Activated T-helper 17 cell treated with anti-CD3 and anti-CD28 coated beads, Interleukin-2, amount 50 U/mL, for 72 hours (primary cell): ENCODE measurements around the gene EMP2. TPM values are rescaled to one million over a fixed set of nuclear protein-coding genes. Genes with fewer than 3 reads are reported as not detected.

Experiments
- ATAC-seq: fragments of 150-1000 bp; cut with Tn5 transposase; replicated peaks from 2 replicates; pipeline ENCODE4 v1.10.0; 2021; ENCODE audit warnings: mild to moderate bottlenecking, moderate library complexity
- H3K27ac Mint-ChIP-seq: one replicate; pipeline ENCODE4 v1.8.0; 2022; ENCODE audit warnings: mixed read lengths
- H3K27me3 Mint-ChIP-seq: one replicate; pipeline ENCODE4 v1.8.0; 2022; ENCODE audit warnings: mixed read lengths
- H3K36me3 Mint-ChIP-seq: one replicate; pipeline ENCODE4 v1.8.0; 2022; ENCODE audit warnings: low read depth, mild to moderate bottlenecking, mixed read lengths
- H3K4me1 Mint-ChIP-seq: one replicate; pipeline ENCODE4 v1.8.0; 2022; ENCODE audit warnings: mixed read lengths
- H3K4me3 Mint-ChIP-seq: one replicate; pipeline ENCODE4 v1.8.0; 2022; ENCODE audit warnings: mild to moderate bottlenecking, mixed read lengths
- H3K9me3 Mint-ChIP-seq: one replicate; pipeline ENCODE4 v1.8.0; 2022; ENCODE audit warnings: mixed read lengths
- total RNA-seq, 2 donors: library from RNA; stranded (reverse); gene quantifications; one replicate each; pipeline ENCODE4 v1.2.3, GENCODE V29; 2022

Gene EMP2
- total RNA-seq, 2 donors from 2014 or later, result 0.15 to 0.16 TPM

GRCh38 chr16:10558746-10559641 is 21.4 kb downstream of the EMP2 start:
- Mint-ChIP-seq H3K9me3 (peaks cover 9% of the 10 kb centered on the region), H3K27ac (no peak overlapping the region), H3K4me1 (no peaks in the 10 kb centered on the region), H3K36me3 (no peaks in the 10 kb centered on the region), H3K4me3 (no peak overlapping the region), H3K27me3 (peaks cover 33% of the 10 kb centered on the region)
- ATAC-seq, result no peak

- Mint-ChIP-seq H3K36me3 (no peaks in the 10 kb centered on the region), H3K4me1 (peaks cover 2% of the 10 kb centered on the region), H3K27ac (no peak overlapping the region), H3K9me3 (peaks cover 9% of the 10 kb centered on the region), H3K27me3 (peaks cover 31% of the 10 kb centered on the region), H3K4me3 (no peak overlapping the region)
- ATAC-seq, result no peak
These were observed 22.1 kb downstream of the EMP2 start for GRCh38 chr16:10558305-10558704.

- Mint-ChIP-seq H3K27me3 (peaks cover 32% of the 10 kb centered on the region), H3K4me1 (peaks cover 8% of the 10 kb centered on the region), H3K4me3 (no peak overlapping the region), H3K9me3 (peaks cover 9% of the 10 kb centered on the region), H3K36me3 (no peaks in the 10 kb centered on the region), H3K27ac (no peak overlapping the region)
- ATAC-seq, result no peak
These were observed 22.6 kb downstream of the EMP2 start for GRCh38 chr16:10557750-10558149.

GRCh38 chr16:10556236-10556635 is 24.2 kb downstream of the EMP2 start:
- H3K27ac Mint-ChIP-seq, result no peak overlapping the region
- no peaks in the 10 kb centered on the region for H3K9me3 Mint-ChIP-seq
- no peak for ATAC-seq
- H3K36me3 Mint-ChIP-seq, result no peaks in the 10 kb centered on the region
- peaks cover 24% of the 10 kb centered on the region for H3K27me3 Mint-ChIP-seq
- no peak overlapping the region for H3K4me3 Mint-ChIP-seq
- H3K4me1 Mint-ChIP-seq, result peaks cover 11% of the 10 kb centered on the region

- peaks cover 17% of the 10 kb centered on the region for H3K27me3 Mint-ChIP-seq
- no peaks in the 10 kb centered on the region for H3K36me3 Mint-ChIP-seq
- no peak overlapping the region for H3K27ac Mint-ChIP-seq
- peaks cover 11% of the 10 kb centered on the region for H3K4me1 Mint-ChIP-seq
- ATAC-seq, result no peak
- H3K9me3 Mint-ChIP-seq, result no peaks in the 10 kb centered on the region
- H3K4me3 Mint-ChIP-seq, result no peak overlapping the region
These were observed 25.8 kb downstream of the EMP2 start for GRCh38 chr16:10554569-10554968.

- H3K27me3 Mint-ChIP-seq, result peaks cover 17% of the 10 kb centered on the region
- H3K36me3 Mint-ChIP-seq, result no peaks in the 10 kb centered on the region
- peaks cover 6% of the 10 kb centered on the region for H3K9me3 Mint-ChIP-seq
- H3K4me1 Mint-ChIP-seq, result peaks cover 11% of the 10 kb centered on the region
- H3K4me3 Mint-ChIP-seq, result peak overlapping the region; percentile 76
- peak; percentile 96 for ATAC-seq
- peak overlapping the region; percentile 70 for H3K27ac Mint-ChIP-seq
These were observed 27.4 kb downstream of the EMP2 start for GRCh38 chr16:10552998-10553491.

GRCh38 chr16:10552281-10552680 is 28.1 kb downstream of the EMP2 start:
- ATAC-seq, result no peak
- peaks cover 6% of the 10 kb centered on the region for H3K9me3 Mint-ChIP-seq
- H3K4me3 Mint-ChIP-seq, result peak overlapping the region; percentile 76
- H3K4me1 Mint-ChIP-seq, result peaks cover 11% of the 10 kb centered on the region
- no peaks in the 10 kb centered on the region for H3K36me3 Mint-ChIP-seq
- H3K27ac Mint-ChIP-seq, result peak overlapping the region; percentile 70
- peaks cover 19% of the 10 kb centered on the region for H3K27me3 Mint-ChIP-seq

- H3K27me3 Mint-ChIP-seq, result peaks cover 20% of the 10 kb centered on the region
- H3K4me1 Mint-ChIP-seq, result peaks cover 11% of the 10 kb centered on the region
- H3K9me3 Mint-ChIP-seq, result peaks cover 6% of the 10 kb centered on the region
- H3K4me3 Mint-ChIP-seq, result no peak overlapping the region
- ATAC-seq, result no peak
- H3K36me3 Mint-ChIP-seq, result no peaks in the 10 kb centered on the region
- no peak overlapping the region for H3K27ac Mint-ChIP-seq
These were observed 28.5 kb downstream of the EMP2 start for GRCh38 chr16:10551881-10552280.

- Mint-ChIP-seq H3K27me3 (peaks cover 17% of the 10 kb centered on the region), H3K36me3 (no peaks in the 10 kb centered on the region), H3K4me3 (no peak overlapping the region), H3K4me1 (peaks cover 9% of the 10 kb centered on the region), H3K27ac (no peak overlapping the region), H3K9me3 (peaks cover 6% of the 10 kb centered on the region)
- no peak for ATAC-seq
These were observed 32.0 kb downstream of the EMP2 start for GRCh38 chr16:10548404-10548803.

GRCh38 chr16:10547708-10548107 is 32.7 kb downstream of the EMP2 start:
- Mint-ChIP-seq H3K36me3 (no peaks in the 10 kb centered on the region), H3K9me3 (peaks cover 6% of the 10 kb centered on the region), H3K4me1 (peaks cover 2% of the 10 kb centered on the region), H3K27ac (no peak overlapping the region), H3K4me3 (no peak overlapping the region), H3K27me3 (peaks cover 14% of the 10 kb centered on the region)
- ATAC-seq, result no peak

- no peak for ATAC-seq
- Mint-ChIP-seq H3K4me3 (no peak overlapping the region), H3K27me3 (peaks cover 11% of the 10 kb centered on the region), H3K36me3 (no peaks in the 10 kb centered on the region), H3K4me1 (no peaks in the 10 kb centered on the region), H3K27ac (no peak overlapping the region), H3K9me3 (no peaks in the 10 kb centered on the region)
These were observed 37.0 kb downstream of the EMP2 start for GRCh38 chr16:10543231-10543977.

- ATAC-seq, result no peak
- H3K4me3 Mint-ChIP-seq, result no peak overlapping the region
- no peaks in the 10 kb centered on the region for H3K36me3 Mint-ChIP-seq
- H3K27ac Mint-ChIP-seq, result no peak overlapping the region
- peaks cover 16% of the 10 kb centered on the region for H3K27me3 Mint-ChIP-seq
- H3K9me3 Mint-ChIP-seq, result no peaks in the 10 kb centered on the region
- H3K4me1 Mint-ChIP-seq, result peaks cover 7% of the 10 kb centered on the region
These were observed 39.0 kb downstream of the EMP2 start for GRCh38 chr16:10541366-10541765.

- Mint-ChIP-seq H3K36me3 (no peaks in the 10 kb centered on the region), H3K27ac (no peak overlapping the region), H3K27me3 (peaks cover 10% of the 10 kb centered on the region), H3K4me3 (no peak overlapping the region), H3K9me3 (no peaks in the 10 kb centered on the region), H3K4me1 (peaks cover 7% of the 10 kb centered on the region)
- no peak for ATAC-seq
These were observed 40.6 kb downstream of the EMP2 start for GRCh38 chr16:10539793-10540192.

GRCh38 chr16:10539236-10539635 is 41.2 kb downstream of the EMP2 start:
- no peak overlapping the region for H3K4me3 Mint-ChIP-seq
- H3K27me3 Mint-ChIP-seq, result peaks cover 8% of the 10 kb centered on the region
- peaks cover 7% of the 10 kb centered on the region for H3K4me1 Mint-ChIP-seq
- ATAC-seq, result no peak
- no peaks in the 10 kb centered on the region for H3K9me3 Mint-ChIP-seq
- H3K27ac Mint-ChIP-seq, result no peak overlapping the region
- H3K36me3 Mint-ChIP-seq, result no peaks in the 10 kb centered on the region

GRCh38 chr16:10538583-10538982 is 41.8 kb downstream of the EMP2 start:
- Mint-ChIP-seq H3K4me3 (no peak overlapping the region), H3K36me3 (no peaks in the 10 kb centered on the region), H3K9me3 (no peaks in the 10 kb centered on the region), H3K27me3 (peaks cover 8% of the 10 kb centered on the region), H3K4me1 (peaks cover 7% of the 10 kb centered on the region), H3K27ac (no peak overlapping the region)
- no peak for ATAC-seq
